ENCODE measurements around the gene MBLAC1.
A peak's percentile ranks its signal among the peaks of the same experiment; 100 is the strongest.

MBLAC1 gene

GRCh38 chr7:100154651-100155491 is 28.1 kb downstream of the MBLAC1 start:
- no peak for DNase-seq

GRCh38 chr7:100155553-100156317 is 29.0 kb downstream of the MBLAC1 start:
- DNase-seq = no peak

GRCh38 chr7:100156331-100157068 is 29.7 kb downstream of the MBLAC1 start:
- DNase-seq = peak; percentile 35

GRCh38 chr7:100157069-100157333 is 30.2 kb downstream of the MBLAC1 start:
- no peak for DNase-seq

GRCh38 chr7:100157334-100158228 is 30.8 kb downstream of the MBLAC1 start:
- no peak for DNase-seq

- DNase-seq = peak; percentile 80
Observed at GRCh38 chr7:100158229-100159098, 31.7 kb downstream of the MBLAC1 start, which contains the start of gene TRAPPC14. Gene TRAPPC14 (minus strand): TSS chr7:100158723. CDS start chr7:100158499, 224 bp downstream.

GRCh38 chr7:100159099-100159623 is 32.4 kb downstream of the MBLAC1 start:
- DNase-seq = no peak

GRCh38 chr7:100160067-100160466 is 33.3 kb downstream of the MBLAC1 start:
- DNase-seq = no peak

GRCh38 chr7:100163006-100163531 is 36.3 kb downstream of the MBLAC1 start:
- DNase-seq = no peak

GRCh38 chr7:100163871-100164270 is 37.1 kb downstream of the MBLAC1 start:
- DNase-seq = no peak

GRCh38 chr7:100166317-100166940 is 39.7 kb downstream of the MBLAC1 start:
- DNase-seq = peak; percentile 42

- no peak for DNase-seq
Observed at GRCh38 chr7:100166970-100167911, 40.5 kb downstream of the MBLAC1 start.

GRCh38 chr7:100167912-100168323 is 41.2 kb downstream of the MBLAC1 start:
- DNase-seq = no peak

GRCh38 chr7:100169147-100169850 is 42.5 kb downstream of the MBLAC1 start:
- no peak for DNase-seq

- no peak for DNase-seq
Observed at GRCh38 chr7:100170101-100170897, 43.5 kb downstream of the MBLAC1 start.

- DNase-seq = peak; percentile 29
Observed at GRCh38 chr7:100171087-100171681, 44.4 kb downstream of the MBLAC1 start.

GRCh38 chr7:100171840-100172239 is 45.1 kb downstream of the MBLAC1 start:
- DNase-seq = no peak

Data from CD4-positive, alpha-beta T cell treated with Interleukin-4 for 4 hours (primary cell).